HG02678 (cell line): ENCODE data around the gene LRRC63.

Experiments used
- ATAC-seq: cut with Tn5 transposase; IDR thresholded peaks from one replicate; pipeline ENCODE4 v1.9.1; 2021; ENCODE audit warnings: mild to moderate bottlenecking, moderate library complexity; ENCODE audit not compliant: unreplicated experiment

Gene LRRC63

GRCh38 chr13:46307554-46307953 lies 95.8 kb downstream of the LRRC63 start:
- ATAC-seq, result no peak

GRCh38 chr13:46310066-46310465 lies 98.3 kb downstream of the LRRC63 start:
- ATAC-seq, result no peak

- no peak for ATAC-seq
Observed at GRCh38 chr13:46311217-46311616, 99.5 kb downstream of the LRRC63 start.

GRCh38 chr13:46313024-46313423 lies 101.3 kb downstream of the LRRC63 start:
- ATAC-seq, result no peak

- no peak for ATAC-seq
Observed at GRCh38 chr13:46313432-46314257, 101.9 kb downstream of the LRRC63 start.

- no peak for ATAC-seq
Observed at GRCh38 chr13:46314587-46314986, 102.9 kb downstream of the LRRC63 start.

- no peak for ATAC-seq
Observed at GRCh38 chr13:46315036-46315435, 103.3 kb downstream of the LRRC63 start.

GRCh38 chr13:46315491-46316075 lies 103.9 kb downstream of the LRRC63 start:
- ATAC-seq, result no peak

- ATAC-seq, result no peak
Observed at GRCh38 chr13:46317120-46317519, 105.4 kb downstream of the LRRC63 start.

GRCh38 chr13:46318986-46319385 lies 107.3 kb downstream of the LRRC63 start:
- ATAC-seq, result no peak

GRCh38 chr13:46320406-46320805 lies 108.7 kb downstream of the LRRC63 start:
- no peak for ATAC-seq

- no peak for ATAC-seq
Observed at GRCh38 chr13:46320821-46321220, 109.1 kb downstream of the LRRC63 start.

GRCh38 chr13:46321494-46322225 lies 109.9 kb downstream of the LRRC63 start:
- ATAC-seq, result peak; percentile 49

- ATAC-seq, result no peak
Observed at GRCh38 chr13:46324976-46325375, 113.2 kb downstream of the LRRC63 start.
